NCI-H2107 treated with DMSO at 0.1 percent for 48 hours (cell line): Measurements from ENCODE around the gene SOS1.
"Not testable (repeated sequence)": the region's sequence is repeated elsewhere in the genome, so short reads cannot be mapped to it uniquely, and the experiment has no call there.

Experiments
- DNase-seq: peaks from one replicate; lab custom pipeline; 2025; ENCODE audit not compliant: unreplicated experiment; lab: John Stamatoyannopoulos, UW

The SOS1 gene

DNA sequence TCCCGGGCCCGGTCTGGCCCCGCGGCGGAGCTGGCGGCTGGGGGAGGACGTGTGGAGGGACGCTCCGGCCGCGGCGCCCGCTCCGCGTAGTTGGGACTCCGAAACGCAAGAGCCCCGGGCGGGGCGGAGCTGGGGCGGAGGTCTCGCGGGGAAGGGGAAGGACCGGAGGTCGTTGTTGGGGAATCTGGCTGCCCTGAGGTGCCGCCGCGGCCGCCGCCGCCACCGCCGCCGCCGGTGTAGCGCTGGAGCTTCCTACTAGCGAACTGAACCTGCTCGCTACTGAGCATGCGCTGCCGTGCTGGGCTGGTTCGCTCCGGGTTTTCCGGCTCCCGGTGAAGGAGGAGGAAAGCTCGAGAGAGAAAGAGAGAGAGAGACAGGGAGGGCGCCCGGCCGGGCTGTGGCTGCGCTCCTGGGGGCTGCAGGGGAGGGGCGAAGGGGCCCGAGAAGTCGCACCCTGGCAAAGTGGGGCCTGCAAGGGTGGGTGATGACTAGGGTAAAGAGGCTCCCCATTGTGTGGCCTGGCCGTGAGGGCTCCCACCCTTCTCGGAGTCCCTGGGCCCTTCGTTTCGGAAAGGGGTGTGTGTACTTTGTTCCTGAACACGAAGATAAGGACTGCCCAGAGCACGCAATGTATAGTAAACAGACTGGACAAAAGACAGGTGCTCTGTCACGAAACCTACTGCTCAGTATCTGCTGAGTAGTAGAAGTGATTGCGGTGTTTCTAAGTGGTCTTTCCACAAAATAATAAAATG, at the start of gene SOS1:
SOS1 (minus strand) TSS at position 281 of the 752 bp plus-strand sequence. CDS start 629 bp downstream, outside the sequence.
- DNase-seq: peak; percentile 85

GRCh38 chr2:39164089-39164488, 43.2 kb upstream of the SOS1 start:
- no peak for DNase-seq

DNA sequence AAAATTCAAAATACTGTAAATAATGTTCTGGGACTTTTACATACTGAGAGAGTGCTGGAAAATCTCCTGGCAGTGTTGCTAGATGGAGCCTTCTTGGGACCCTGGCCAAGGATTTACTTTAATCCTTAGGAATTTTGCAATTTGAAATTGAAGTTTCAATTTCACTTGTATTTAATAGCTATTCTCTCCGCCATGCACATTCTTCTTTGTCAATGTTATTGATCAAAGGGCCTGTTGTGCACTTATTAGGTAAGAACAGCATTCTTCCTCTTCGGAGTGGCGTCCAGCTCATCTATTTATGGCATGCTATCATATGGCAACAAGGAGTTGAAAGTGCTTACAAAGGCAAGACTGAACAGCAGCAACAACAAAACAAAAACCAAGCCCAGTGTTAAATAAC, 40.1 kb upstream of the SOS1 start:
- DNase-seq: no peak

GRCh38 chr2:39159283-39159682, 38.4 kb upstream of the SOS1 start:
- no peak for DNase-seq

DNA sequence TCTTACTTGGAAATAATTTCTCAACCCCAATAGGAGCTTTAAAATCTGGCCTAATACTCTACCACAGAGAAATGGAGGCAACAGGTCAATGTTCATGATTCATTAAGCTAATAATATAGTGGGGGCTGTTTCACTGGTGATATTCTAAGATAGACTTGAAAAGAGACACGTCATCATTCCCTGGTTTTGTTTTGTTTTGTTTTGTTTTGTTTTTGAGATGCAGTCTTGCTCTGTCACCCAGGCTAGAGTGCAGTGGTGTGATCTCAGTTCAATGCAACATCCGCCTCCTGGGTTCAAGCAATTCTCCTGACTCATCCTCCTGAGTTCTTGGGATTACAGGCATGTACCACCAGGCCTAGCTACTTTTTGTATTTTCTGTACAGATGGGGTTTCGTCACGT, 37.5 kb upstream of the SOS1 start:
- no peak for DNase-seq

DNA sequence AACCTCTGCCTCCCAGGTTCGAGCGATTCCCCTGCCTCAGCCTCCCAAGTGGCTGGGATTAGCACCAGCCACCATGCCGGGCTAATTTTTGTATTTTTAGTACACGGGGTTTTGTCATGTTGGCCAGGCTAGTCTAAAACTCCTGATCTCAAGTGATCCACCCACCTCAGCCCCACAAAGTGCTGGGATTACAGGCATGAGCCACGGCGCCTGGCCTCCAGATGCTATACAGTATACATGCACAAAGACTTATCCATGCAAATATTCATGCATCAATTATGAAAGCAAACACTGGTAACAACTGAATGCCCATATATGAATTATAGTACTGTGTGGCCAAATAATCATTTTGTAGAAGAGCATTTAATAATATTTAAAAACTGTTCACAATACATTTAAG, 36.0 kb upstream of the SOS1 start:
- no peak for DNase-seq

DNA sequence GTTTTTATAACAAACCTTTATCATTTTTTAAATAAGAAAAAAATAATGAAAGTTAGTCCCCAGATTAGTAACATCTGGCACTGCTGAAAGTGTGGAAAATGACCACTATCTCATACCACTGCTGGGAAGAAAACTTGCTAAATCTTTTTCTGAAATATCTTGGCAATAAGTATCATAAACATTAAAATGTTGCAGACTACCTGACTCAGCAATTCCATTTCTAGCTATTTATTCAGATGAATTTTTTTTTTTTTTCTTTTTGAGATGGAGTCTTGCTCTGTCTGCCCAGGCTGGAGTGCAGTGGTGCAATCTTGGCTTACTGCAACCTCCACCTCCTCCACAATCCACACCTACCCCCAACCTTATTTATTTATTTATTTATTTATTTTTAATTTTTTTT, 35.3 kb upstream of the SOS1 start:
- no peak for DNase-seq

DNA sequence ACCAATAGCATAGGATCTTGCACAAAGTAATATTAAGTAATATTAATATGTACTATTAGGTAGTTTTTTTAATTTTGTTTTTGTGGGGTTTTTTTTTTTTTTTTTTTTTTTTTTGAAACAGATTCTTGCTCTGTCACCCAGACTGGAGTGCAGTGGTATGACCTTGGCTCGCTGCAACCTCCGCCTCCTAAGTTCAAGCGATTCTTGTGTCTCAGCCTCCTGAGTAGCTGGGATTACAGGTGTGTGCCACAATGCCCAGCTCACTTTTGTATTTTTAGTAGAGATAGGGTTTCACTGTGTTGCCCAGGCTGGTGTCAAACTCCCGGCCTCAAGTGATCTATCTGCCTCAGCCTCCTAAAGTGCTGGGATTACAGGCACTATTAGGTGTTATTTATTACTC, 34.7 kb upstream of the SOS1 start:
- DNase-seq: not testable (repeated sequence)

DNA sequence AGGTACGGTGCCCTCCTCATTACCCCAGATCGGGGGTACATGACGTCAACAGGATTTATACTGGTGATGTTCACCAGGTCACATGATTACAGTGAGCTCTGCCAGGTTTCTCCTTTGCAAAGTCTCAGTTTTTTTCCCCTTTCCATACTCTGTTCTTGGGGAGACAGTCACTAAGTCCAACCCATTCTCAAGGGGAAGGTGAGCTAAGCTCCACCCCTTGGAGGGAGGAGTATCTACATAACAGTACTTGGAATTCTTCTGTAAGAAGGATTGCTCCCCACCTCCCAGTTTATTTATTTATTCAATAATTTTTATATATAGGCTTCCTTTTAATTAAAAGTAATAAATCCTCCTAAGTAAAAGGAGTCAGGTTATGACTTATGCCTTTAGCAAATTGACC, 34.1 kb upstream of the SOS1 start:
- no peak for DNase-seq

GRCh38 chr2:39153312-39153711, 32.5 kb upstream of the SOS1 start:
- DNase-seq: no peak

- no peak for DNase-seq
These were observed 31.7 kb upstream of the SOS1 start for GRCh38 chr2:39152504-39152903.

DNA sequence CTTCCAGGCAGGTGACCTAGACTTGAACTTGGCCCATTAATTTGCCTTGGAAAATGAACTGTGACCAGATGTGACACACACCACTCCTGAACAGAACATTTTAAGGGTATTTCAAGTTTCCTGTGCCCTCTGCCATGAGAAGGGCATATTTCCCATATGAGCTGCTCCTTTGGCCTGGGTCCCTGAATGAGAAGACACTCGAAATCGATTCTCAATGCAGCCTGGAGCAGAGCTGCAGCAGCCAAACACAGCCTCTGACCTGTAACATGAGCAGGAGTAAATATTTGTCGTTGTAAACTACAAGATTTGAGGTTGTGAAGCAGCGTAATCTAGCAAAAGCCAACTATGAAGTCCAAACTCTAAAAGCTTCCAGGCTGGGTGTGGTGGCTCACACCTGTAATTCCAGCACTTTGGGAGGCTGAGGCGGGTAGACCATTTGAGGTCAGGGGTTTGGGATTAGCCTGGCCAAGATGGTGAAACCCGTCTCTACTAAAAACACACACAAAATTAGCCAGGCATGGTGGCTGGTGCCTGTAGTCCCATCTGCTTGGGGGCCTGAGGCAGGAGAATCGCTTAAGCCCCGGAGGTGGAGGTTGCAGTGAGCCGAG, 30.1 kb upstream of the SOS1 start:
- peak; percentile 6 for DNase-seq

- no peak for DNase-seq
These were observed 29.3 kb upstream of the SOS1 start for GRCh38 chr2:39150102-39150562.

- no peak for DNase-seq
These were observed 25.8 kb upstream of the SOS1 start for GRCh38 chr2:39146630-39147029.

GRCh38 chr2:39145906-39146421, 25.1 kb upstream of the SOS1 start:
- DNase-seq: no peak

DNA sequence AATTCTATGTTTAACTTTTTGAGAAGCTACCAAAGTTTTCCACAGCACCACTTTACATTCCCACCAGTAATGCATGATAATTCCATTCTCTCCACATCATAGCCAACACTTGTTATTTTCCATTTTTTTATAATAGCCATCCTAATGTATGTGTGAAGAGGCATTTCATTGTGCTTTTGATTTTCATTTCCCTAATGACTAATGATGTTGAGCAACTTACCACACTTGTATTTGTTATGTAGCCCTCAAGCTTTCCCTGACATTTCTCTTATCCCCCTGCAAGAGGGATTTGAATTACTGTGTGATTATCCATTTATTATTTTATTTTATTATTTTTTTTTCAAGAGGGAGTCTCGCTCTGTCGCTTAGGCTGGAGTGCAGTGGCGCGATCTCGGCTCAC, 23.6 kb upstream of the SOS1 start:
- DNase-seq: no peak

DNA sequence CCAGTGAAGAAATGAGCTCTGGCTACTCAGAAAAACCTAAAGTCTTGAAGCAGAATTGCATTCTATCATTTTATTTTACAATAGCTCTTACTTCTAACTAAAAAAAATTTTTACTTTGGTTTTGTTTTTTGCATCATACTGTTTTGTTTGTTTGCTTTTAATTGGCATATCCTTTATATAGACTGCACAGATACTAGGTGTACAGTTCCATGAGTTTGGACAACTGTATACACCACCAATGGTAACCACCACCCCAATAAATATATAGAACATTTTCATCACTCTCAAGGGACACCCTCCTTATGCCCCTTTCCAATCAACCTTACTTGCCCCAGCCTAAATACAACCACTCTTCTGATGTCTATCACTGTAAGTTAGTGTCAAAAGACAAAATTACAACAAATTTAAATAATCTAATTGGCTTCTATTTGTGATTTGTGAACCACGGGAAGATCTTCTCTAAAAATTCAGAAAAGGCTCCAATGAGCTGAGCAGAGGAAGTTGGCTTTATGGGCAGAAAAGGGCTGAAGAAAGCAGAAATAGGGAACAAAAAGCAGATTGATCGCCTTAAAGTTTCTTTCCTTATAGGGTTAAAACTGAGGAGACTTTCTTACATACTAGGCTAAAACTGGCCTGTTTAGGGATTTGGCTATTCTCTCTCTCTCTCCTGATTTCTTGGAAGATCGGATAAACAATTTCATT, 22.2 kb upstream of the SOS1 start:
- DNase-seq: no peak

DNA sequence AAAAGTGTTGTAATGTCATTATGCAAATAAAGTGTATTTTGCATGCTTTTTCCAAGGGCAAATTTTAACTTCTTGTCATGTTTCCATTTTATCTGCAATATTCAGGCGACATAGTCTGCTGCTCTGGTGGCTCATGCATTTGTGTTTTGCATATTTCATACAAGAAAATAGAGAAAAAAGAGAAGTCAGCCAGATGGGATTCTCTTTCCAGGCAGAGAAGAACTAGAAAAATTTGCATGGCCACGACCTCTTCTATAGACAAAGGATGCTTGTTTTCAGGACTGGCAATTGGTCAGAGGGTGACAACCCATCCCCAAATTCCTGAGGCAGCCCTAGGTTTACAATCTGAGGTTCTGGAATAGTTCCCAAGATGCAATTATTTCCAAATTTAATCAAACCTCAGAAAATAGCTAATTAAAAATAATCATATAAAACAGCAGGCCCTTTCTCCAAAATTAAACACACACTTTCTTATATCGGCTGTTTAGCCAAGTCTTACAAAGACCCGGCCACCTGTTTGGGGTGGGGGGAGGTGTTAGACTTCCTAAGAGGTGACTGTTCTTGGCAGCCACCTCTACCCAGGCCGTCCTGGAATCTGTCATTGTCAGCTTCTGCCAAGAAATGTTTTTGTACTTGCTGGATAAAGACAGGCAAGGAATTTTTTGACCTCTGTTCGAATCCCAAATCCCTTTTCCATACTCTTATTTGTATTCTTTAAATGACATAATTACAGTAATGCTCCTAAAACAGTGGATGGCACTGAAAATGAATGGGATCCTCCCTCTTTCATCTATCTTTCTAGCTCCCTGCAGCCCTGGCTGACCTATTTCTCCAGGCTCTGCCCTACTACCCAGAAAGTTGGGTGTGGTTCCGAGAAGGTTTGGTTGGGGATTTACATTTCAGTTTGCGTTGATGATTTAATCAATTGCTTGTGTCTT, 20.8 kb upstream of the SOS1 start:
- DNase-seq: no peak

- not testable (repeated sequence) for DNase-seq
These were observed 20.1 kb upstream of the SOS1 start for GRCh38 chr2:39140948-39141333.

- DNase-seq: no peak
These were observed 19.5 kb upstream of the SOS1 start for GRCh38 chr2:39140322-39140847.
